Hepatocyte (in vitro differentiated cells): ENCODE data around the gene SLC16A2.

Experiments
- EZH2 ChIP-seq: fragments of 200-600 bp; sonication (generic); IDR thresholded peaks from 2 replicates; pipeline ENCODE4 v1.6.1; 2016; ENCODE audit warnings: antibody characterized with exemption, mild to moderate bottlenecking, borderline replicate concordance
- TF ChIP-seq, protein P1 (sequence below): fragments of 200-600 bp; sonication (generic); IDR thresholded peaks from 2 replicates; pipeline ENCODE4 v1.5.1; 2016; ENCODE audit warnings: antibody characterized with exemption, mild to moderate bottlenecking; ENCODE audit not compliant: poor library complexity

- TF ChIP-seq, protein P1, sequence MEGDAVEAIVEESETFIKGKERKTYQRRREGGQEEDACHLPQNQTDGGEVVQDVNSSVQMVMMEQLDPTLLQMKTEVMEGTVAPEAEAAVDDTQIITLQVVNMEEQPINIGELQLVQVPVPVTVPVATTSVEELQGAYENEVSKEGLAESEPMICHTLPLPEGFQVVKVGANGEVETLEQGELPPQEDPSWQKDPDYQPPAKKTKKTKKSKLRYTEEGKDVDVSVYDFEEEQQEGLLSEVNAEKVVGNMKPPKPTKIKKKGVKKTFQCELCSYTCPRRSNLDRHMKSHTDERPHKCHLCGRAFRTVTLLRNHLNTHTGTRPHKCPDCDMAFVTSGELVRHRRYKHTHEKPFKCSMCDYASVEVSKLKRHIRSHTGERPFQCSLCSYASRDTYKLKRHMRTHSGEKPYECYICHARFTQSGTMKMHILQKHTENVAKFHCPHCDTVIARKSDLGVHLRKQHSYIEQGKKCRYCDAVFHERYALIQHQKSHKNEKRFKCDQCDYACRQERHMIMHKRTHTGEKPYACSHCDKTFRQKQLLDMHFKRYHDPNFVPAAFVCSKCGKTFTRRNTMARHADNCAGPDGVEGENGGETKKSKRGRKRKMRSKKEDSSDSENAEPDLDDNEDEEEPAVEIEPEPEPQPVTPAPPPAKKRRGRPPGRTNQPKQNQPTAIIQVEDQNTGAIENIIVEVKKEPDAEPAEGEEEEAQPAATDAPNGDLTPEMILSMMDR, result no peak
- TF ChIP-seq EZH2, result no peak
Measured at GRCh38 chrX:74506317-74507115, 85.2 kb downstream of the SLC16A2 start.
